IPS-15b (cell line): ENCODE results near the gene HLA-DQA2.

ENCODE experiments used
- H3K27me3 ChIP-seq: one replicate; pipeline ENCODE4 v1.6.1; 2013; ENCODE audit warnings: low read length; ENCODE audit not compliant: control insufficient read depth, insufficient read depth
- H3K36me3 ChIP-seq: one replicate; pipeline ENCODE4 v1.6.1; 2013; ENCODE audit warnings: low read length; ENCODE audit not compliant: control insufficient read depth, insufficient read depth
- H3K4me1 ChIP-seq: one replicate; pipeline ENCODE4 v1.6.1; 2013; ENCODE audit warnings: mild to moderate bottlenecking, low read length; ENCODE audit not compliant: control insufficient read depth, insufficient read depth
- H3K4me3 ChIP-seq: one replicate; pipeline ENCODE4 v1.5.1; 2013; ENCODE audit warnings: low read depth, low read length
- H3K9ac ChIP-seq: one replicate; pipeline ENCODE4 v1.6.1; 2013; ENCODE audit warnings: low read depth, mild to moderate bottlenecking, low read length
- H3K9me3 ChIP-seq: one replicate; pipeline ENCODE4 v1.6.1; 2013; ENCODE audit warnings: mild to moderate bottlenecking, low read length; ENCODE audit not compliant: control insufficient read depth, insufficient read depth

The HLA-DQA2 gene

DNA sequence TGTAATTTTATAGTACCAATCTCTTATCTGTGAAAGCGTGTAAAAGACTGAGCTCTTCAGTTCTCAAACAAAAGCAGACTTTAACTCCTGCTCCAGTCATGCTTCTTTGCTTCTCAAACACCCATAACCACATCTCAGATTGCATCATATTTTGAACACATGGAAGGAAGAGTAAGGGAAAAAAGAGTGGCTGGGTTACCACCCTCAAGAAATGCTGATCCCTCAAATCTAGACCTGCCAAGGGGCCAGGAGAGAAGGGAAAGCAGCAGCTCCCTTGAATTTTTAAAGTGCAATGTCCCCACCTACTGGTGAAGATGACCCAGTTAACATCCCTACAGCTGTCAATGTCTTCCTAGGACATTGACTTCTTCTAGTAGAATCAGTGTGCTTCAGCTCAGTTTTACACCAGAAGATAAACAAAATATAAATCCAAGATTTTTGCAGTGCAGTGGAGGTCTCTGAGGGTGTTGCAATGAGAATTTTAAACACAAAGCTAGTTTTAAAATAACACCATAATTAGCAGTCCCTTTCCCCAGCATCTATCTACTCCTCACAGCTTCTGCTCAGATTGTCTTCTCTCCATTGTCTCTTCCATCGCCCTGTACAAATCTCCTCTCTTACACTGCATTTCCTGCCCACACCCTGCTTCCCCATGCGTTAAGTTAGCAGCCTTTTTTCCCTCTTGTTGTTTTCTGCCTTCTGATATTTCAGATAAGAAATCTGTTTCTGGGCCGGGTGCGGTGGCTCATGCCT is 44.8 kb downstream of the HLA-DQA2 start:
- Histone ChIP-seq H3K9me3 (no peaks in the 10 kb centered on the region), H3K36me3 (no peaks in the 10 kb centered on the region), H3K4me3 (no peak overlapping the region), H3K9ac (no peak overlapping the region), H3K4me1 (no peaks in the 10 kb centered on the region), H3K27me3 (no peaks in the 10 kb centered on the region)

DNA sequence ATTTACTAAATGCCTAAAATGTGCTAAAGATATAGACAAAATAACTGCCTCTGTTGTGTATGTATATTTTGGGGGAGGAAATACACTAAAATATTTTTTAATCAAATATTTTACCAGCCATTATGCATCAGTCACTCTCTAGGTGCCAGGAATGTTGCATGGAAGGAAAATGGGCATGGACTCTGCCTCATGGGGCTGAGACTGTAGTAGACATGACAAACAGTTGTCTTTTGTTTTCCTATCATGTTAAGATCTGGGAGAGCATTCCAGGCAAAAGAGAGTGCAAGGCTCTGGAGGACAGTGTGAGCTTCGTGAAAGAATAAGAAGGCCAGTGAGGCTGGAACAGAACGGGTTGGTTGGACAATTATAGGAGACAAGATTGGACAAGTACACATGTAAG is 49.1 kb downstream of the HLA-DQA2 start:
- H3K36me3 ChIP-seq, result no peaks in the 10 kb centered on the region
- no peaks in the 10 kb centered on the region for H3K9me3 ChIP-seq
- H3K27me3 ChIP-seq, result no peaks in the 10 kb centered on the region
- no peak overlapping the region for H3K4me3 ChIP-seq
- H3K9ac ChIP-seq, result no peak overlapping the region
- no peaks in the 10 kb centered on the region for H3K4me1 ChIP-seq

DNA sequence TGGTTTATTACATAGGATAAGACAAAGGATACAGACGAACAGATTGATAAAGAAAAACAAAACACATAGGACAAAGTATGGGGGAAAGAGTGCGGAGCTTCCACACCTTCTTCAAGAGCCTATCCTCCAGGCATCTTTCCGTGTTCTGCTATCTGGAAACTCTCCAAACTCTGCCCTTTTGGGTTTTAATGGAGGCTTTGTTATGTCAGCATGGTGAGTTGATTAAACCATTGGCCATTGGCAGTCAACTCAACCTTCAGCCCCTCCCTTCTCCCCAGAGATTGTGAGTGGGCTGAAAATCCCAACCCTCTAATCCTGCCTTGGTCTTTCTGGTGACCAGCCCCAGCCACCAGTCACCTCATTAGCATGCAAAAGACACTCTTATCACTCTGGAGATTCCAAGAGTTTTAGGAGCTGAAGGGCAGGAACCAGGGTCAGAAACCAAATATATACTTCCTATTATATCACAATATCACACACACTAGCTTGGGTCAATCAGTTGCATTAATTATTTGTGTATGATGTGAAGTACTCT is 51.8 kb downstream of the HLA-DQA2 start:
- Histone ChIP-seq H3K27me3 (peaks cover 3% of the 10 kb centered on the region), H3K4me1 (peaks cover 5% of the 10 kb centered on the region)

DNA sequence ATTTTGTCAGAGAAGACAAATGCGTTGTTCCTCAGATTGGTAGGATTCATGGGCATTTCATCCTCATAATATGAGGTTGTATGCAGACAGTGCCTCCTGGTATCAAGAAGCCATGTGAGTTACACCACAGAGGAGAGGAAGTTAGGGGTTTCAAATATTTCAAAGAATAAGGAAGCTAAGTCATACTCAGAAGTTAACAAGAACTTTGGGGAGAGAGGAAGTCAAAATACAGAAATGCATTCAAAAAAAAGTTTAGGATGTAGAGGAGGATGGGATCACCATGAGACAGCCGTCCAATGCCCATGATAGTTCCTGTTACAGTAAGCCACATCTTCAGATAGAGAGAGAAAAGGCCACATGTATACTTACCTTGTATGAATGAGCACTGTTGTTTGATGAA is 53.3 kb downstream of the HLA-DQA2 start:
- Histone ChIP-seq H3K4me1 (peaks cover 5% of the 10 kb centered on the region), H3K9ac (no peak overlapping the region), H3K36me3 (no peaks in the 10 kb centered on the region), H3K4me3 (no peak overlapping the region), H3K27me3 (peaks cover 3% of the 10 kb centered on the region), H3K9me3 (no peaks in the 10 kb centered on the region)

More for the DNA sequence above, 51.8 kb downstream of the HLA-DQA2 start:
- H3K9me3 ChIP-seq, result no peaks in the 10 kb centered on the region
- no peak overlapping the region for H3K4me3 ChIP-seq
- no peak overlapping the region for H3K9ac ChIP-seq
- no peaks in the 10 kb centered on the region for H3K36me3 ChIP-seq
